Measurements from ENCODE around the gene CELF5. TPM values are rescaled to one million over a fixed set of nuclear protein-coding genes. Genes with fewer than 3 reads are reported as not detected.

Gene CELF5
- total RNA-seq, 1 experiment from 2014 or later, result 1.2 TPM

GRCh38 chr19:3296034-3296433 is 71.6 kb downstream of the CELF5 start:
- no TSS peak for BruUV-seq (replicated peaks)
- TF ChIP-seq REST (IDR thresholded peaks at IDR 0.05; ENCODE audit: insufficient read depth in 1 of 2, low read depth in 2 of 2, low read length in 1 of 2) (no peak), SIN3A (IDR thresholded peaks at IDR 0.05; ENCODE audit: borderline replicate concordance, insufficient read depth, low read depth, low read length) (no peak), CTCF (IDR thresholded peaks at IDR 0.05) (no peak), POLR2AphosphoS5 (IDR thresholded peaks at IDR 0.05; ENCODE audit: low read depth, low read length) (no peak), TCF7L2 (IDR thresholded peaks at IDR 0.05; ENCODE audit: low read depth, low read length) (no peak)
- no peak for ATAC-seq
- Histone ChIP-seq H3K9me3 (ENCODE audit: control insufficient read depth, insufficient read depth, low read depth, low read length) (no peaks in the 10 kb centered on the region), H3K27me3 (ENCODE audit: control insufficient read depth, insufficient read depth, low read length) (no peaks in the 10 kb centered on the region), H3K36me3 (ENCODE audit: control insufficient read depth, insufficient read depth, low read length) (no peaks in the 10 kb centered on the region), H3K4me3 (ENCODE audit: low read depth in 2 of 2, low read length in 2 of 2) (no peak overlapping the region), H3K27ac (ENCODE audit: low read length) (no peak overlapping the region), H3K4me1 (ENCODE audit: control insufficient read depth, insufficient read depth, low read length) (no peaks in the 10 kb centered on the region)
- no peak for DNase-seq (ENCODE audit: low read depth, low spot score)
- intact Hi-C loops (cut with micrococcal nuclease; ENCODE audit: unreplicated experiment), result no loop called here
- ChIA-PET POLR2A (no interaction called here), CTCF (interaction anchor here (0.6 to 0.7 kb wide), 5 partner anchors 20 to 330 kb away, joined by 3 to 12 read pairs (median 7); no protein-coding TSS in a partner anchor)
- in situ Hi-C loops (cut with HindIII; ENCODE audit: low pct_unique_long_range_greater_than_20kb, low sequenced_read_pairs), result no loop called here

GRCh38 chr19:3296446-3296845 is 72.0 kb downstream of the CELF5 start:
- Histone ChIP-seq H3K36me3 (ENCODE audit: control insufficient read depth, insufficient read depth, low read length) (no peaks in the 10 kb centered on the region), H3K4me3 (ENCODE audit: low read depth in 2 of 2, low read length in 2 of 2) (no peak overlapping the region), H3K27me3 (ENCODE audit: control insufficient read depth, insufficient read depth, low read length) (no peaks in the 10 kb centered on the region), H3K4me1 (ENCODE audit: control insufficient read depth, insufficient read depth, low read length) (no peaks in the 10 kb centered on the region), H3K27ac (ENCODE audit: low read length) (no peak overlapping the region), H3K9me3 (ENCODE audit: control insufficient read depth, insufficient read depth, low read depth, low read length) (no peaks in the 10 kb centered on the region)
- ChIA-PET CTCF (interaction anchor here (0.7 kb wide), 3 partner anchors 20 to 191 kb away, joined by 3 to 12 read pairs (median 9); no protein-coding TSS in a partner anchor), POLR2A (no interaction called here)
- TF ChIP-seq SIN3A (IDR thresholded peaks at IDR 0.05; ENCODE audit: borderline replicate concordance, insufficient read depth, low read depth, low read length) (no peak), REST (IDR thresholded peaks at IDR 0.05; ENCODE audit: insufficient read depth in 1 of 2, low read depth in 2 of 2, low read length in 1 of 2) (no peak), TCF7L2 (IDR thresholded peaks at IDR 0.05; ENCODE audit: low read depth, low read length) (no peak), CTCF (IDR thresholded peaks at IDR 0.05) (no peak), POLR2AphosphoS5 (IDR thresholded peaks at IDR 0.05; ENCODE audit: low read depth, low read length) (no peak)
- ATAC-seq (no peak), DNase-seq (ENCODE audit: low read depth, low spot score) (no peak)
- in situ Hi-C loops (cut with HindIII; ENCODE audit: low pct_unique_long_range_greater_than_20kb, low sequenced_read_pairs) (no loop called here), intact Hi-C loops (cut with micrococcal nuclease; ENCODE audit: unreplicated experiment) (no loop called here)
- no TSS peak for BruUV-seq (replicated peaks)
